IMR-90 (cell line): ENCODE measurements around the gene RTKN. TPM values are rescaled to one million over a fixed set of nuclear protein-coding genes. Genes with fewer than 3 reads are reported as not detected.

Experiments used
- ATAC-seq: fragments of 200-7000 bp; cut with Tn5 transposase; 2 replicates; pipeline ENCODE4 v1.9.1; 2020; ENCODE audit warnings: low read depth, mild to moderate bottlenecking, moderate library complexity
- BruUV-seq: library from RNA; stranded (reverse); fragments of 400-500 nt; replicated peaks from 2 replicates; lab custom pipeline; 2021; lab: Mats Ljungman, UMichigan
- CTCF ChIA-PET: fragments of 300-600 bp; formaldehyde crosslinking; extraction: SDS; loops from one replicate; lab custom pipeline; 2021; ENCODE audit warnings: antibody characterized with exemption; lab: Yijun Ruan, JAX
- POLR2A ChIA-PET: fragments of 300-600 bp; sonication (Branson Sonifier 250); formaldehyde crosslinking; loops from one replicate; lab custom pipeline; 2022; ENCODE audit warnings: antibody characterized with exemption; ENCODE audit not compliant: unreplicated experiment; lab: Charles Lee
- DNase-seq: peaks from one replicate; pipeline ENCODE4 v3.0.0; 2013
- H2AFZ ChIP-seq: replicated peaks from 2 replicates; pipeline ENCODE3; 2013; ENCODE audit warnings: low read length, mild to moderate bottlenecking; ENCODE audit not compliant: poor library complexity
- H2AK5ac ChIP-seq: 2 replicates; pipeline ENCODE4 v1.6.1; 2013; ENCODE audit warnings: low read depth, low read length, inconsistent platforms
- H2AK9ac ChIP-seq: replicated peaks from 2 replicates; pipeline ENCODE3; 2013; ENCODE audit warnings: mild to moderate bottlenecking, low read depth, low read length, moderate library complexity; ENCODE audit not compliant: poor library complexity
- H2BK120ac ChIP-seq: 2 replicates; pipeline ENCODE4 v1.6.1; 2013; ENCODE audit warnings: low read depth, low read length, inconsistent platforms
- H2BK15ac ChIP-seq: 3 replicates; pipeline ENCODE4 v1.6.1; 2013; ENCODE audit warnings: low read depth, low read length, inconsistent platforms
- H2BK20ac ChIP-seq: 2 replicates; pipeline ENCODE4 v1.6.1; 2013; ENCODE audit warnings: low read depth, mild to moderate bottlenecking, inconsistent platforms, low read length, moderate library complexity
- H2BK5ac ChIP-seq: 2 replicates; pipeline ENCODE4 v1.6.1; 2013; ENCODE audit warnings: mild to moderate bottlenecking, low read depth, low read length, inconsistent platforms; ENCODE audit not compliant: poor library complexity, severe bottlenecking
- H3K14ac ChIP-seq: replicated peaks from 2 replicates; pipeline ENCODE4 v1.6.1; 2013; ENCODE audit warnings: low read depth, low read length, inconsistent platforms
- H3K18ac ChIP-seq: 2 replicates; pipeline ENCODE4 v1.6.1; 2013; ENCODE audit warnings: low read depth, low read length, control low read depth
- H3K23ac ChIP-seq: 2 replicates; pipeline ENCODE4 v1.6.1; 2013; ENCODE audit warnings: low read depth, low read length, inconsistent platforms
- H3K27ac ChIP-seq: 2 replicates; pipeline ENCODE4 v1.5.1; 2013; ENCODE audit warnings: mild to moderate bottlenecking, control low read depth, low read length; ENCODE audit not compliant: insufficient read depth
- H3K27me3 ChIP-seq: 2 replicates; pipeline ENCODE4 v1.6.1; 2013; ENCODE audit warnings: low read length; ENCODE audit not compliant: control insufficient read depth, insufficient read depth
- H3K36me3 ChIP-seq: 2 replicates; pipeline ENCODE4 v1.6.1; 2013; ENCODE audit warnings: low read length, mixed read lengths; ENCODE audit not compliant: control insufficient read depth, insufficient read depth
- H3K4ac ChIP-seq: 2 replicates; pipeline ENCODE4 v1.6.1; 2013; ENCODE audit warnings: low read depth, low read length, inconsistent platforms
- H3K4me1 ChIP-seq: 2 replicates; pipeline ENCODE4 v1.6.1; 2013; ENCODE audit warnings: low read length, mixed read lengths; ENCODE audit not compliant: control insufficient read depth, insufficient read depth
- H3K4me2 ChIP-seq: 2 replicates; pipeline ENCODE4 v1.6.1; 2013; ENCODE audit warnings: low read depth, mild to moderate bottlenecking, control low read depth, low read length, moderate library complexity
- H3K4me3 ChIP-seq: 2 replicates; pipeline ENCODE4 v1.5.1; 2013; ENCODE audit warnings: low read depth, mild to moderate bottlenecking, control low read depth, low read length, moderate library complexity; ENCODE audit not compliant: insufficient read depth
- H3K56ac ChIP-seq: 2 replicates; pipeline ENCODE4 v1.6.1; 2013; ENCODE audit warnings: low read length, inconsistent platforms; ENCODE audit not compliant: insufficient read depth; ENCODE audit errors: extremely low read depth
- H3K79me1 ChIP-seq, 2 experiments: 2 replicates each; pipeline ENCODE4 v1.6.1; 2013; ENCODE audit warnings: low read length in 2 of 2, inconsistent platforms in 1 of 2, low read depth in 1 of 2
- H3K9ac ChIP-seq: 2 replicates; pipeline ENCODE4 v1.6.1; 2013; ENCODE audit warnings: low read depth, low read length, control low read depth
- H3K9me1 ChIP-seq: 2 replicates; pipeline ENCODE4 v1.6.1; 2013; ENCODE audit warnings: low read length, inconsistent platforms; ENCODE audit not compliant: insufficient read depth
- H3K9me3 ChIP-seq: 2 replicates; pipeline ENCODE4 v1.6.1; 2013; ENCODE audit warnings: low read length; ENCODE audit not compliant: control insufficient read depth, insufficient read depth
- H4K20me1 ChIP-seq: 2 replicates; pipeline ENCODE4 v1.6.1; 2013; ENCODE audit warnings: low read length, inconsistent platforms; ENCODE audit not compliant: insufficient read depth
- H4K5ac ChIP-seq: 2 replicates; pipeline ENCODE4 v1.6.1; 2013; ENCODE audit warnings: mild to moderate bottlenecking, low read depth, low read length, control low read depth
- H4K8ac ChIP-seq, 2 experiments: 2 replicates each; pipeline ENCODE4 v1.6.1; 2013; ENCODE audit warnings: low read depth in 2 of 2, low read length in 2 of 2, control low read depth in 1 of 2, inconsistent platforms in 1 of 2
- H4K91ac ChIP-seq: 2 replicates; pipeline ENCODE4 v1.6.1; 2013; ENCODE audit warnings: low read depth, low read length, inconsistent platforms; ENCODE audit not compliant: insufficient read depth
- CHD1 ChIP-seq: IDR thresholded peaks from 2 replicates; pipeline ENCODE4 v1.6.1; 2012; ENCODE audit warnings: low read depth, low read length, improper control_type of control experiment
- FOS ChIP-seq: fragments of 150-350 bp; IDR thresholded peaks from 2 replicates; pipeline ENCODE4 v1.6.1; 2016; ENCODE audit warnings: low read depth, low read length
- MAFK ChIP-seq: IDR thresholded peaks from 2 replicates; pipeline ENCODE4 v1.6.1; 2012; ENCODE audit warnings: low read depth, low read length, improper control_type of control experiment
- MXI1 ChIP-seq: IDR thresholded peaks from 2 replicates; pipeline ENCODE4 v1.6.1; 2012; ENCODE audit warnings: low read depth, mild to moderate bottlenecking, low read length, moderate library complexity, borderline replicate concordance
- NFE2L2 ChIP-seq: fragments of 150-350 bp; IDR thresholded peaks from 2 replicates; pipeline ENCODE4 v1.6.1; 2016; ENCODE audit warnings: low read depth, mild to moderate bottlenecking, low read length
- WGBS, 2 experiments: methylation state at CpG; one replicate each; pipeline versions ENCODE4 v1.1.5 to v1.1.7; 2013; ENCODE audit warnings: missing lambda C conversion rate in 2 of 2; ENCODE audit not compliant: insufficient read length in 1 of 2; ENCODE audit errors: extremely low coverage in 2 of 2; 5-methylcytosine and 5-hydroxymethylcytosine counted together
- dilution Hi-C: fragments of 300-500 bp; cut with HindIII; formaldehyde crosslinking; loops from one replicate; pipeline ENCODE4 v1.14.3; 2018; ENCODE audit warnings: low sequenced_read_pairs; ENCODE audit not compliant: unreplicated experiment
- in situ Hi-C: fragments of 300-500 bp; cut with MboI; formaldehyde crosslinking; loops from 3 replicates; pipeline ENCODE4 v1.14.3; 2019; ENCODE audit warnings: low sequenced_read_pairs, inconsistent platforms, mixed read lengths
- intact Hi-C: fragments of 100-400 bp; cut with micrococcal nuclease; formaldehyde crosslinking; loops from 2 replicates; pipeline ENCODE4 v1.10.0; 2022
- polyA plus RNA-seq, 3 experiments: library from polyadenylated mRNA; depleted of rRNA; stranded (reverse); fragments of >200 nt; gene quantifications; 2 replicates each; pipeline ENCODE4 v1.2.3, GENCODE V29; 2012; ENCODE audit warnings: low replicate concordance in 1 of 3
- total RNA-seq: library from RNA; depleted of rRNA; stranded (reverse); fragments of >200 nt; gene quantifications from 2 replicates; pipeline ENCODE4 v1.2.3, GENCODE V29; 2012
- TF ChIP-seq, protein P1 (sequence below): fragments of 150-350 bp; IDR thresholded peaks from 2 replicates; pipeline ENCODE4 v1.6.1; 2017; ENCODE audit warnings: mild to moderate bottlenecking, antibody characterized with exemption, low read length, low read depth

Gene RTKN
- total and polyA plus RNA-seq, 2 of the 4 experiments (the other 2 are of a cell fraction) = 11.1 to 19.7 TPM

GRCh38 chr2:74414881-74415761, 26.6 kb downstream of the RTKN start (continued):
- TF ChIP-seq, protein P1, sequence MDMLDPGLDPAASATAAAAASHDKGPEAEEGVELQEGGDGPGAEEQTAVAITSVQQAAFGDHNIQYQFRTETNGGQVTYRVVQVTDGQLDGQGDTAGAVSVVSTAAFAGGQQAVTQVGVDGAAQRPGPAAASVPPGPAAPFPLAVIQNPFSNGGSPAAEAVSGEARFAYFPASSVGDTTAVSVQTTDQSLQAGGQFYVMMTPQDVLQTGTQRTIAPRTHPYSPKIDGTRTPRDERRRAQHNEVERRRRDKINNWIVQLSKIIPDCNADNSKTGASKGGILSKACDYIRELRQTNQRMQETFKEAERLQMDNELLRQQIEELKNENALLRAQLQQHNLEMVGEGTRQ = no peak

DNA sequence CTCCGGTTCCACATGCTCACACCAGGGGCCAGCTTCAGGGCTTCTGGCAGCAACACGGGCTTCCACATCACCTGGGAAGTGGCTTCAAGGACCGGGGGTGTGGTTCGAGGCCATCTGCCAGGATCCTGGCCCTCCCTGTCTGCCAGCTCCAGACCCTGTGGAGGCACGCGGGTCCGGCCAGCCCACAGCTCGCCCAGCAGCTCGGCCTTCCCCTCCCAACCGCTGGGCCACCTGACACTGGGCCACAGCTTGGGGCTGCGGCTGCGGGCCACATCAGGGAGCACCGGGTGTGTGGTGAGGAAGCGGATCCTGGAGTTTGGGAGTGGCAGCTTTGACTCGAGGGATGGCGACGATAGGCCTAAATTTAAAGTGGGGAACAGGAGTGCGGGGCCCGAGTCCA, 27.3 kb downstream of the RTKN start:
- no TSS peak for BruUV-seq
- POLR2A ChIA-PET = no interaction called here

More for the DNA sequence above, 27.3 kb downstream of the RTKN start:
- Histone ChIP-seq H3K36me3 (no peaks in the 10 kb centered on the region), H4K5ac (no peak overlapping the region), H3K23ac (no peak overlapping the region), H2AK9ac (no peak overlapping the region), H3K27ac (no peak overlapping the region), H3K79me1 (no peaks in the 10 kb centered on the region), H3K27me3 (peaks cover 34% of the 10 kb centered on the region), H3K4me3 (no peak overlapping the region), H3K56ac (no peak overlapping the region), H2BK15ac (no peak overlapping the region), H4K91ac (no peak overlapping the region), H3K4me1 (no peaks in the 10 kb centered on the region), H4K8ac (no peak overlapping the region; a peak in 1 of 4 replicates), H2AFZ (peak overlapping the region; percentile 86), H3K9me1 (no peaks in the 10 kb centered on the region), H3K4ac (no peak overlapping the region), H2BK5ac (no peak overlapping the region), H3K4me2 (no peak overlapping the region), H2AK5ac (no peak overlapping the region), H3K18ac (no peak overlapping the region), H3K9me3 (no peaks in the 10 kb centered on the region), H4K20me1 (no peaks in the 10 kb centered on the region), H3K14ac (no peak overlapping the region), H2BK120ac (no peak overlapping the region), H2BK20ac (no peak overlapping the region), H3K9ac (no peak overlapping the region)
- DNase-seq (no peak), ATAC-seq (no peak)
- in situ Hi-C loops = no loop called here
- CTCF ChIA-PET = interaction anchor here (0.6 kb wide), 1 partner anchor 180 kb away, joined by 3 read pairs; no protein-coding TSS in a partner anchor
- WGBS, 2 experiments = 73% methylated on average over 3 of the region's 19 CpGs; no CpG with 5 or more reads in 1 of the 2 experiments
- dilution Hi-C loops = no loop called here
- TF ChIP-seq NFE2L2 (no peak), FOS (no peak), MAFK (no peak), CHD1 (no peak), MXI1 (no peak)
- TF ChIP-seq, protein P1 = no peak
- intact Hi-C loops = no loop called here
